Chondrocyte (in vitro differentiated cells): Measurements from ENCODE around the gene GNA12. TPM values are rescaled to one million over a fixed set of nuclear protein-coding genes. Genes with fewer than 3 reads are reported as not detected.
"Not testable (repeated sequence)": the region's sequence is repeated elsewhere in the genome, so short reads cannot be mapped to it uniquely, and the experiment has no call there.

Experiments used
- DNase-seq: peaks from one replicate; pipeline ENCODE4 v3.0.0; 2021; ENCODE audit warnings: mixed read lengths, low spot score
- H3K27ac Mint-ChIP-seq: one replicate; pipeline ENCODE4 v1.8.0; 2021; ENCODE audit warnings: mild to moderate bottlenecking, moderate library complexity, mixed read lengths; ENCODE audit not compliant: unreplicated experiment
- H3K27me3 Mint-ChIP-seq: 2 replicates; pipeline ENCODE4 v1.8.0; 2021; ENCODE audit warnings: low read depth, mixed read lengths
- H3K36me3 Mint-ChIP-seq: 2 replicates; pipeline ENCODE4 v1.8.0; 2021; ENCODE audit warnings: low read depth, mixed read lengths
- H3K4me1 Mint-ChIP-seq: 2 replicates; pipeline ENCODE4 v1.8.0; 2021; ENCODE audit warnings: low read depth, mild to moderate bottlenecking, mixed read lengths
- H3K4me3 Mint-ChIP-seq: one replicate; pipeline ENCODE4 v1.8.0; 2021; ENCODE audit warnings: mild to moderate bottlenecking, moderate library complexity, mixed read lengths; ENCODE audit not compliant: unreplicated experiment
- H3K9me3 Mint-ChIP-seq: 2 replicates; pipeline ENCODE4 v1.8.0; 2021; ENCODE audit warnings: low read depth, mixed read lengths
- total RNA-seq: library from RNA; stranded (reverse); gene quantifications from 3 replicates; pipeline ENCODE4 v1.2.1, GENCODE V29; 2021
- TF ChIP-seq, protein P1 (sequence below): fragments of 200-600 bp; sonication (generic); IDR thresholded peaks from 2 replicates; pipeline ENCODE4 v1.5.0; 2021; ENCODE audit warnings: antibody characterized with exemption, mild to moderate bottlenecking, moderate library complexity

The GNA12 gene
- total RNA-seq, 1 donor from 2014 or later = 111 TPM

DNA sequence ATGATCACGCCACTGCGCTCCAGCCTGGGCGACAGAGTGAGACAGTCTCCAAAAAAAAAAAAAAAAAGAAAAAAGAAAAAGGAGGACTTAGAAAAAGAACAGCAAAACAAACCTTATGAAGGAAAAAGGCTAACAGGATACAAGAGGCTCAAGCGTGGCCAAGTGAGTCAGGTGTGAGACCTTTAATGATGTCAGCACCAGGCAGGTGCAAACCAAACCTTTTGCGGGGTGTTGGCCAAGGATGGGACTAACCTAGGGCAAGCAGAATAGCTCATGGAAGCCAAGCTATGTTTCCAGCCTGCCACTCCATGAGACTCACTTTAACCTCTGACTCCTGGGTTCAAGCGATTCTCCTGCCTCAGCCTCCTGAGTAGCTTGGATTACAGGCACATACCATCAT lies 11.3 kb upstream of the GNA12 start:
- H3K27ac Mint-ChIP-seq = no peak overlapping the region
- no peak overlapping the region for H3K4me3 Mint-ChIP-seq
- peaks cover 4% of the 10 kb centered on the region for H3K9me3 Mint-ChIP-seq
- no peaks in the 10 kb centered on the region for H3K36me3 Mint-ChIP-seq
- H3K4me1 Mint-ChIP-seq = peaks cover 15% of the 10 kb centered on the region
- no peak for DNase-seq
- H3K27me3 Mint-ChIP-seq = no peaks in the 10 kb centered on the region
- TF ChIP-seq, protein P1, sequence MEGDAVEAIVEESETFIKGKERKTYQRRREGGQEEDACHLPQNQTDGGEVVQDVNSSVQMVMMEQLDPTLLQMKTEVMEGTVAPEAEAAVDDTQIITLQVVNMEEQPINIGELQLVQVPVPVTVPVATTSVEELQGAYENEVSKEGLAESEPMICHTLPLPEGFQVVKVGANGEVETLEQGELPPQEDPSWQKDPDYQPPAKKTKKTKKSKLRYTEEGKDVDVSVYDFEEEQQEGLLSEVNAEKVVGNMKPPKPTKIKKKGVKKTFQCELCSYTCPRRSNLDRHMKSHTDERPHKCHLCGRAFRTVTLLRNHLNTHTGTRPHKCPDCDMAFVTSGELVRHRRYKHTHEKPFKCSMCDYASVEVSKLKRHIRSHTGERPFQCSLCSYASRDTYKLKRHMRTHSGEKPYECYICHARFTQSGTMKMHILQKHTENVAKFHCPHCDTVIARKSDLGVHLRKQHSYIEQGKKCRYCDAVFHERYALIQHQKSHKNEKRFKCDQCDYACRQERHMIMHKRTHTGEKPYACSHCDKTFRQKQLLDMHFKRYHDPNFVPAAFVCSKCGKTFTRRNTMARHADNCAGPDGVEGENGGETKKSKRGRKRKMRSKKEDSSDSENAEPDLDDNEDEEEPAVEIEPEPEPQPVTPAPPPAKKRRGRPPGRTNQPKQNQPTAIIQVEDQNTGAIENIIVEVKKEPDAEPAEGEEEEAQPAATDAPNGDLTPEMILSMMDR = no peak

GRCh38 chr7:2853552-2853951 lies 9.4 kb upstream of the GNA12 start:
- H3K4me3 Mint-ChIP-seq, H3K36me3 Mint-ChIP-seq, DNase-seq, H3K27me3 Mint-ChIP-seq, H3K9me3 Mint-ChIP-seq, H3K27ac Mint-ChIP-seq: not testable (repeated sequence)
- peaks cover 15% of the 10 kb centered on the region for H3K4me1 Mint-ChIP-seq

DNA sequence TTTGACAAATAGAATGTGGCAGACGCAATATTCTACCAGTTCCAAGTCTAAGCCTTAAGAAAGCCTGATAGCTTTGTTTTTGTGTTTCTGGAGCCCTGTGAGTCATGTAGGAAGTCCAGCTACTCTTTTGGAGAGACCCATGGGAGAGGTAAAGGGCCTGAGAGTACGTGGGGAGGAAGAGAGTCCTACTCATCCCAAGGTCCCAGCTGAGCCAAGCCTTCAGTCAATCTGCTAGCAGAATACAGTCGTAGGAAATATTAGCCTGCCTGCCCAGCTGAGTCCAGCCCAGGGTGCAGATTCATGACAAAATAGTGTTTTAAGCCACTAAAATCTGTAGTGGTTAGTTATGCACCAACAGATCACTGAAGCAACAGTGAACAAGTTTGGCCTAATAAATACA lies 9.0 kb upstream of the GNA12 start:
- peaks cover 4% of the 10 kb centered on the region for H3K9me3 Mint-ChIP-seq
- peaks cover 15% of the 10 kb centered on the region for H3K4me1 Mint-ChIP-seq
- no peak overlapping the region for H3K4me3 Mint-ChIP-seq
- no peaks in the 10 kb centered on the region for H3K36me3 Mint-ChIP-seq
- no peaks in the 10 kb centered on the region for H3K27me3 Mint-ChIP-seq
- TF ChIP-seq, protein P1 = no peak
- no peak for DNase-seq
- H3K27ac Mint-ChIP-seq = peak overlapping the region; percentile 85

- Mint-ChIP-seq H3K4me1 (peaks cover 15% of the 10 kb centered on the region), H3K36me3 (no peaks in the 10 kb centered on the region), H3K27me3 (no peaks in the 10 kb centered on the region), H3K9me3 (peaks cover 4% of the 10 kb centered on the region), H3K27ac (no peak overlapping the region), H3K4me3 (no peak overlapping the region)
- DNase-seq = no peak
- TF ChIP-seq, protein P1 = no peak
Measured at GRCh38 chr7:2851497-2851896, 7.4 kb upstream of the GNA12 start.

- no peak overlapping the region for H3K27ac Mint-ChIP-seq
- H3K9me3 Mint-ChIP-seq = peaks cover 11% of the 10 kb centered on the region
- H3K27me3 Mint-ChIP-seq = no peaks in the 10 kb centered on the region
- peaks cover 15% of the 10 kb centered on the region for H3K4me1 Mint-ChIP-seq
- H3K36me3 Mint-ChIP-seq = no peaks in the 10 kb centered on the region
- TF ChIP-seq, protein P1 = no peak
- no peak for DNase-seq
- H3K4me3 Mint-ChIP-seq = no peak overlapping the region
Measured at GRCh38 chr7:2849941-2850766, 6.0 kb upstream of the GNA12 start.
